ENCODE data around the gene PLPP3. TPM values are rescaled to one million over a fixed set of nuclear protein-coding genes. Genes with fewer than 3 reads are reported as not detected.

The PLPP3 gene
- polyA plus RNA-seq, 1 of the 3 experiments (the other 2 are of a cell fraction), result 32.2 TPM

DNA sequence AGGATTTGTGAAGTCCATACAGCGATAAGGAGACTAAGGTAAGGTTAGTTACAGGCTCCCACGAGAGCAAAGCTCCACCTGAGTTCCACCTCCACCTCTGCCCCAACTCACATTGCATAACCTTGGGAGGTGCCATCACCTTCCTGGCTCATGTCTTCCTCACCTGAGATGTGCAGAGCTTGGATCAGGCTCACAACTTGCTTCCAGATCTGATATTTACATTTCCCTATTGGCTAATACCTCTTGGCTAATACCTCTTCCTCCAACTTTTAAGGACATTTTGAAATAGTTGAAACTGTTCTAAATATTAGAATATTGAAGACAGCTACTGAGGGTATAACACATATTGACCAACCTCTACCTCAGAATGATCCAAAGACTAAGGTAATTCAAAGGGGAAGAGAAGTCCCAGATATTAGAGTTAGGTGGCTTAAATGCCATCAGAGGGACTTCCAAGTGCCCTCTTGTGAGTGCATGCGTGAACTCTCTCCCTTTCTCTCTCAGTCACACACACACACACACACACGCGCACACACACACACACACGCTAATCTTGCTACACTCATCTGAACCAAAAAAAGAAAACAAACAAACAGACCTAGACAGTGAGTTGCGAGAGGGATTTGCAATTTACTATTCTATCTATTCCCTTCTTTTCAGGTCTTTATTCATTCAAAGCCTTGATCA is 134.3 kb downstream of the PLPP3 start:
- H3K9me2 ChIP-seq, result no peaks in the 10 kb centered on the region
- H3K9me3 ChIP-seq, result no peaks in the 10 kb centered on the region
- CTCF ChIA-PET, result interaction anchor here (1.3 kb wide), 1 partner anchor 12 kb away, joined by 3 read pairs; no protein-coding TSS in a partner anchor
- H3K4me3 ChIP-seq (ENCODE audit: low read depth in 2 of 2, low read length in 1 of 2), result no peak overlapping the region
- POLR2A ChIA-PET, result no interaction called here
- peaks cover 0 to 12% of the 10 kb centered on the region in 2 experiments; a peak in 3 of 4 replicates for H3K4me1 ChIP-seq (ENCODE audit: control insufficient read depth in 1 of 2, insufficient read depth in 2 of 2, low read depth in 1 of 2, low read length in 1 of 2)
- WGBS (ENCODE audit: low lambda C conversion rate), result 58% methylated on average over 7 of the region's 7 CpGs
- no peaks in the 10 kb centered on the region for H3K79me2 ChIP-seq (ENCODE audit: insufficient read depth)
- no peaks in the 10 kb centered on the region for H3K36me3 ChIP-seq (replicated peaks in 1 of 2; ENCODE audit: control insufficient read depth in 1 of 2, insufficient read depth in 2 of 2, low read length in 1 of 2)
- no peaks in the 10 kb centered on the region for H3K27me3 ChIP-seq (ENCODE audit: insufficient read depth)
- no peaks in the 10 kb centered on the region for H3F3A ChIP-seq (replicated peaks; ENCODE audit: insufficient read depth)
- no peak overlapping the region for H2AFZ ChIP-seq (ENCODE audit: low read depth)
- no peak overlapping the region for H3K9ac ChIP-seq
- TF ChIP-seq CTCF (IDR thresholded peaks at IDR 0.05) (no peak), POLR2AphosphoS5 (IDR thresholded peaks at IDR 0.05; ENCODE audit: low read depth, low read length) (no peak), TAF1 (IDR thresholded peaks at IDR 0.05; ENCODE audit: borderline replicate concordance, low read depth, low read length) (no peak), EP300 (IDR thresholded peaks at IDR 0.05; ENCODE audit: borderline replicate concordance in 1 of 2, low read depth in 1 of 2, low read length in 1 of 2) (no peak), YY1 (IDR thresholded peaks at IDR 0.05; ENCODE audit: low read depth) (no peak), NRF1 (IDR thresholded peaks at IDR 0.05; ENCODE audit: low read depth, low read length) (no peak), TEAD4 (IDR thresholded peaks at IDR 0.05; ENCODE audit: borderline replicate concordance, insufficient read depth) (no peak), TCF12 (IDR thresholded peaks at IDR 0.05) (no peak)
- TF ChIP-seq, protein P1, sequence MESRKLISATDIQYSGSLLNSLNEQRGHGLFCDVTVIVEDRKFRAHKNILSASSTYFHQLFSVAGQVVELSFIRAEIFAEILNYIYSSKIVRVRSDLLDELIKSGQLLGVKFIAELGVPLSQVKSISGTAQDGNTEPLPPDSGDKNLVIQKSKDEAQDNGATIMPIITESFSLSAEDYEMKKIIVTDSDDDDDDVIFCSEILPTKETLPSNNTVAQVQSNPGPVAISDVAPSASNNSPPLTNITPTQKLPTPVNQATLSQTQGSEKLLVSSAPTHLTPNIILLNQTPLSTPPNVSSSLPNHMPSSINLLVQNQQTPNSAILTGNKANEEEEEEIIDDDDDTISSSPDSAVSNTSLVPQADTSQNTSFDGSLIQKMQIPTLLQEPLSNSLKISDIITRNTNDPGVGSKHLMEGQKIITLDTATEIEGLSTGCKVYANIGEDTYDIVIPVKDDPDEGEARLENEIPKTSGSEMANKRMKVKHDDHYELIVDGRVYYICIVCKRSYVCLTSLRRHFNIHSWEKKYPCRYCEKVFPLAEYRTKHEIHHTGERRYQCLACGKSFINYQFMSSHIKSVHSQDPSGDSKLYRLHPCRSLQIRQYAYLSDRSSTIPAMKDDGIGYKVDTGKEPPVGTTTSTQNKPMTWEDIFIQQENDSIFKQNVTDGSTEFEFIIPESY (IDR thresholded peaks at IDR 0.05; ENCODE audit: borderline replicate concordance, low read depth), result no peak
- no peak for DNase-seq
- H4K20me1 ChIP-seq (ENCODE audit: insufficient read depth), result no peaks in the 10 kb centered on the region
- H3K27ac ChIP-seq (ENCODE audit: low read depth in 2 of 2, low read length in 1 of 2), result no peak overlapping the region
- H3K4me2 ChIP-seq, result no peak overlapping the region

Small RNAs within 50 kb of the gene (small RNA-seq; reads per million reads assigned to genes)
- gene AC099789.1, result 0 reads per million in 7 experiments

Other genes with a start within 250 kb of the PLPP3 start
- gene PRKAA2, start 65.8 kb upstream of the PLPP3 start, polyA plus RNA-seq (2012; rRNA removed), result 1.5 and 1.8 TPM in 2 replicates
- gene FYB2, start 239.8 kb upstream of the PLPP3 start, polyA plus RNA-seq (2012; rRNA removed), result not detected in 2 replicates

Data from SK-N-SH (cell line).